Measurements from ENCODE around the gene STPG4. TPM values are rescaled to one million over a fixed set of nuclear protein-coding genes. Genes with fewer than 3 reads are reported as not detected.

The STPG4 gene
- total RNA-seq, 6 donors from 2014 or later, result 0.40 to 1.2 (median 0.48) TPM; not detected in 2

- DNase-seq (no peak), ATAC-seq (ENCODE audit: low FRiP score in 2 of 2) (no peak)
- Histone ChIP-seq H3K4me1 (no peaks in the 10 kb centered on the region), H3K27me3 (no peaks in the 10 kb centered on the region), H3K27ac (no peak overlapping the region), H3K9me3 (no peaks in the 10 kb centered on the region), H3K4me3 (no peak overlapping the region), H3K36me3 (peaks cover 0 to 56% (median 16%) of the 10 kb centered on the region in 4 donors)
- TF ChIP-seq POLR2A (IDR thresholded peaks at IDR 0.05) (no peak), POLR2AphosphoS5 (IDR thresholded peaks at IDR 0.05) (no peak), EP300 (IDR thresholded peaks at IDR 0.05) (no peak)
- TF ChIP-seq, protein P1, sequence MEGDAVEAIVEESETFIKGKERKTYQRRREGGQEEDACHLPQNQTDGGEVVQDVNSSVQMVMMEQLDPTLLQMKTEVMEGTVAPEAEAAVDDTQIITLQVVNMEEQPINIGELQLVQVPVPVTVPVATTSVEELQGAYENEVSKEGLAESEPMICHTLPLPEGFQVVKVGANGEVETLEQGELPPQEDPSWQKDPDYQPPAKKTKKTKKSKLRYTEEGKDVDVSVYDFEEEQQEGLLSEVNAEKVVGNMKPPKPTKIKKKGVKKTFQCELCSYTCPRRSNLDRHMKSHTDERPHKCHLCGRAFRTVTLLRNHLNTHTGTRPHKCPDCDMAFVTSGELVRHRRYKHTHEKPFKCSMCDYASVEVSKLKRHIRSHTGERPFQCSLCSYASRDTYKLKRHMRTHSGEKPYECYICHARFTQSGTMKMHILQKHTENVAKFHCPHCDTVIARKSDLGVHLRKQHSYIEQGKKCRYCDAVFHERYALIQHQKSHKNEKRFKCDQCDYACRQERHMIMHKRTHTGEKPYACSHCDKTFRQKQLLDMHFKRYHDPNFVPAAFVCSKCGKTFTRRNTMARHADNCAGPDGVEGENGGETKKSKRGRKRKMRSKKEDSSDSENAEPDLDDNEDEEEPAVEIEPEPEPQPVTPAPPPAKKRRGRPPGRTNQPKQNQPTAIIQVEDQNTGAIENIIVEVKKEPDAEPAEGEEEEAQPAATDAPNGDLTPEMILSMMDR (IDR thresholded peaks at IDR 0.05), result no peak
Observed at GRCh38 chr2:47152803-47153202, 2.3 kb downstream of the STPG4 start.

DNA sequence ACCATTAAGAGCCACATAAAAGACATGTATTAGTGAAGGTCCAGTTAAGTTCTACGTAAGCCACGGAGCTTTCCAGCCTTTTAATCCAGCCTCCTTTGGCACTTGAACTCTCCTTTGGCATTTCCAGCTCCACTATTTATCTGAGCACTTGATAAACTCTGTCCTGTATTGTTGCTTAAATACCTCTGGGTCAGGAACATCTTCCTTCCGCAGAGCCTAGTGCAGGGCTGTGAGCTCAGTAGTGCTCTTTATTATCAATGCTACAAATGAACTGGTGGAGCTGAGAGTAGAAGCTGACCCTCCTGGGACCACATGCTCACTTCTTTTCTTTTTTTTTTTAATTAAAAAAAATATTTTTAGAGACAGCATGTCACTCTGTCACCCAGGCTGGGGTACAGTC, 4.9 kb downstream of the STPG4 start:
- ATAC-seq (ENCODE audit: low FRiP score in 2 of 2), result no peak
- TF ChIP-seq EP300 (IDR thresholded peaks at IDR 0.05) (no peak), POLR2AphosphoS5 (IDR thresholded peaks at IDR 0.05) (no peak), POLR2A (IDR thresholded peaks at IDR 0.05) (no peak)
- TF ChIP-seq, protein P1 (IDR thresholded peaks at IDR 0.05), result no peak
- Histone ChIP-seq H3K4me3 (no peak overlapping the region), H3K9me3 (no peaks in the 10 kb centered on the region), H3K4me1 (no peaks in the 10 kb centered on the region), H3K27me3 (no peaks in the 10 kb centered on the region), H3K27ac (no peak overlapping the region), H3K36me3 (peaks cover 0 to 59% (median 25%) of the 10 kb centered on the region in 4 donors)
- DNase-seq, result no peak
- WGBS, 2 donors, result 89 to 96% methylated on average over 3 of the region's 3 CpGs

DNA sequence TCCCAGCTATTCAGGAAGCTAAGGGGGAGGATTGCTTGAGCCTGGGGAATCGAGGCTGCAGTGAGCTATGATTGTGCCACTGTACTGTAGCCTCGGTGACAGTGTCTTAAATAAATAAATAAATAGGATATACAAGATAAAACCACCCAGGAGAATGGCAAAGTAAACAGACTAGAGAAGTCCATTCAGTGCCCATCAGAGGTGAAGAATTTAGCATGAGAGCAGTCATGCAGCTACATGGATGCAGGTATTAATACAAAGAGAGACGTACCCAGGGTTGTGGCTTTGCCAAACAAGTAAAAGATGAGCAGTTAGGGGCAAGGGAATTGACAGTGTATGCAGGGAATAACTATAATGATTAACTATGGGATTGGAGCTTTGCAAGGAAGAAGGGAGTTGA, 8.1 kb downstream of the STPG4 start:
- no peaks in the 10 kb centered on the region for H3K9me3 ChIP-seq
- DNase-seq (no peak), ATAC-seq (ENCODE audit: low FRiP score in 2 of 2) (no peak)
- TF ChIP-seq POLR2A (IDR thresholded peaks at IDR 0.05), result no peak
- TF ChIP-seq POLR2AphosphoS5 (IDR thresholded peaks at IDR 0.05), result no peak
- no peak for TF ChIP-seq EP300 (IDR thresholded peaks at IDR 0.05)
- TF ChIP-seq, protein P1 (IDR thresholded peaks at IDR 0.05), result no peak
- WGBS, 2 donors, result 85 to 89% methylated on average over 3 of the region's 3 CpGs
- H3K36me3 ChIP-seq, result peaks cover 0 to 64% (median 29%) of the 10 kb centered on the region in 4 donors
- H3K27ac ChIP-seq, result no peak overlapping the region
- no peaks in the 10 kb centered on the region for H3K27me3 ChIP-seq
- H3K4me3 ChIP-seq, result no peak overlapping the region
- no peaks in the 10 kb centered on the region for H3K4me1 ChIP-seq

- no peak for DNase-seq
- no peaks in the 10 kb centered on the region for H3K27me3 ChIP-seq
- H3K4me1 ChIP-seq, result no peaks in the 10 kb centered on the region
- ATAC-seq (ENCODE audit: low FRiP score in 2 of 2), result no peak
- no peak overlapping the region for H3K4me3 ChIP-seq
- TF ChIP-seq, protein P1 (IDR thresholded peaks at IDR 0.05), result no peak
- TF ChIP-seq POLR2AphosphoS5 (IDR thresholded peaks at IDR 0.05) (no peak), POLR2A (IDR thresholded peaks at IDR 0.05) (no peak), EP300 (IDR thresholded peaks at IDR 0.05) (no peak)
- no peaks in the 10 kb centered on the region for H3K9me3 ChIP-seq
- H3K36me3 ChIP-seq, result peaks cover 0 to 59% (median 26%) of the 10 kb centered on the region in 4 donors
- WGBS, 2 donors, result 94 to 96% methylated on average over 1 of the region's 1 CpG
- no peak overlapping the region for H3K27ac ChIP-seq
Observed at GRCh38 chr2:47145466-47145865, 9.6 kb downstream of the STPG4 start.

DNA sequence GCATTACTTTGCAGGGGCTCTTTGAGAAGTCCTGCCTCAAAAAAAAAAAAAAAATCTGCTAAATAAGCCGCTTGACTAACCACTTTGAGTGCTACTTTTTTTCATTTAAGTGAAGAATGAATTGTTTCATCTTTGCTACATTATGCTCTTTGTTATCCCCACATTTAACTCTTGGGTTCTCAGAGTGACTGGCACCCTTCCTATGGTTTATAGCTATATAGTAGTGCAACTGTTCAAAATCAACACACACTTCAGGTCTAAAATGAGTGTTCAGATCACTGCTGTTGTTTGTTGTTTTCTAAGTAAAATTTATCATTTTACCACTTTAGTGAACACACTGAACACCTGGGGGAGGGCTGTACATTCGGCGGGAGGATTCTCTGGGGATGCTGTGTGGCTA, 13.6 kb downstream of the STPG4 start:
- 82 to 92% methylated on average over 3 of the region's 3 CpGs for WGBS, 2 donors
- no peak overlapping the region for H3K27ac ChIP-seq
- no peak for DNase-seq
- H3K4me1 ChIP-seq, result no peaks in the 10 kb centered on the region
- no peaks in the 10 kb centered on the region for H3K9me3 ChIP-seq
- no peak for ATAC-seq (ENCODE audit: low FRiP score in 2 of 2)
- H3K27me3 ChIP-seq, result no peaks in the 10 kb centered on the region
- H3K4me3 ChIP-seq, result no peak overlapping the region
- H3K36me3 ChIP-seq, result peaks cover 0 to 32% (median 15%) of the 10 kb centered on the region in 4 donors
- TF ChIP-seq EP300 (IDR thresholded peaks at IDR 0.05) (no peak), POLR2AphosphoS5 (IDR thresholded peaks at IDR 0.05) (no peak), POLR2A (IDR thresholded peaks at IDR 0.05) (no peak)
- TF ChIP-seq, protein P1 (IDR thresholded peaks at IDR 0.05), result no peak

Data from upper lobe of left lung (tissue), 6 donors.